Measurements from ENCODE around the gene KATNBL1.
"Not testable (repeated sequence)": the region's sequence is repeated elsewhere in the genome, so short reads cannot be mapped to it uniquely, and the experiment has no call there.

Gene KATNBL1

DNA sequence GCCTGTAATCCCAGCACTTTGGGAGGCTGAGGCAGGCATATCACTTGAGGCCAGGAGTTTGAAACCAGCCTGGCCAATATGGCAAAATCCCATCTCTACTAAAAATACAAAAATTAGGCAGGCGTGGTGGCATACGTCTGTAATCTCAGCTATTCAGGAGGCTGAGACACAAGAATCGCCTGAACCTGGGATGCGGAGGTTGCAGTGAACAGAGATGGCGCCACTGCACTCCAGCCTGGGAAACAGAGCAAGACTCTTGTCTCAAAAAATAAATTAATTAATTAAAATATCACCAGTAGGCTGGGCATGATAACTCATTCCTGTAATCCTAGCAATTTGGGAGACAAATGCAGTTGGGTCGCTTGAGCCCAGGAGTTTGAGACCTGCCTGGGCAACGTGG is 16.6 kb downstream of the KATNBL1 start:
- not testable (repeated sequence) for DNase-seq

DNA sequence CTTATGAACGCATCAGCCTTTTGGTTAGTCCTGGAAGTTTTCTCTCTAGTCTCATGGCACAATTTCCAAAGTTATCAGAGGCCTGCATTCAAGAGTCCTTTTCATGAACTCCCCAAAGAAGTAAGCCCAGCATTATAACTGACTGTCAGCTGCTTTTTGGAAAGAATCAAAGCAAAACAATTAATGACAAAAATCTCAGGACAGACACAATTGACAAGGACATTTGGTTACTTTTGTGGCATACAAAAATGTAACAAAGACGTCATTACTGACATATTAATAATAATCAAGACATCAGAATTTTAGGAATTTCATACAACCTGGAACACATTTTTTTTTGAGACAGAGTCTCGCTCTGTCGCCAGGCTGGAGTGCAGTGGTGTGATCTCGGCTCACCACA is 21.2 kb downstream of the KATNBL1 start:
- DNase-seq: no peak

DNA sequence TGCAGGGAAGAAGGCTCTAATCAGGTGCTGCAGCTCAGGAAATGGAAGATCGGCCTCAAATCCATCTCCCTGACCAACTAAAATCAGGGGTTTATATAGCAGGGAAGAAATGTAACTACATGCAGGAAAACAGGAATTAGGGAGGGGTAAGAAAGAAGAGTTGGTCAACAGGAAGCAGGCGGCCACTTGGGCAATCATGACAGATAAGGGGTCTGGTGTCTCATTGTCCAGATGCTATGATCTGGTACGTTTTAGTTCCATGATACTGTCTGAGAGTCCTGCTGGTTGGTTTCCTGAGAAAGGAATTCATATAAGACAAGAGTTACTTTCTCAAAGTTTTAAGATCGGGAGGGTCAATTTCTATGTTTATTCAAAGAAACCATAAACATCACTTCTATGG is 24.2 kb downstream of the KATNBL1 start:
- DNase-seq: no peak

GRCh38 chr15:34182942-34183341 is 27.0 kb downstream of the KATNBL1 start:
- no peak for DNase-seq

GRCh38 chr15:34179234-34179633 is 30.7 kb downstream of the KATNBL1 start:
- no peak for DNase-seq

DNA sequence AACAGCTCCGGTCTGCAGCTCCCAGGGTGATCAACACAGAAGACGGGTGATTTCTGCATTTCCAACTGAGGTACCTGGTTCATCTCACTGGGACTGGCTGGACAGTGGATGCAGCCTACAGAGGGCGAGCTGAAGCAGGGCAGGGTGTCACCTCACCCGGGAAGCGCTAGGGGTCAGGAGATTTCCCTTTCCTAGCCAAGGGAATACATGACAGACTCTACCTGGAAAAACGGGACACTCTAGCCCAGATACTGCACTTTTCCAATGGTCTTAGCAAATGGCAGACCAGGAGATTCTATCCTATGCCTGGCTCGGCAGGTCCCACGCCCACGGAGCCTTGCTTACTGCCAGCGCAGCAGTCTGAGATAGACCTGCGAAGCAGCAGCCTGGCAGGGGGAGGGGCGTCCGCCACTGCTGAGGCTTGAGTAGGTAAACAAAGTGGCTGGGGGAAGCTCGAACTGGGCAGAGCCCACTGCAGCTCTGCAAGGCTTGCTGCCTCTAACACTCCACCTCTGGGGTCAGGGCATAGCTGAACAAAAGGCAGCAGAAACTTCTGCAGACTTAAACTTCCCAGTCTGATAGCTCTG is 43.8 kb downstream of the KATNBL1 start:
- not testable (repeated sequence) for DNase-seq

DNA sequence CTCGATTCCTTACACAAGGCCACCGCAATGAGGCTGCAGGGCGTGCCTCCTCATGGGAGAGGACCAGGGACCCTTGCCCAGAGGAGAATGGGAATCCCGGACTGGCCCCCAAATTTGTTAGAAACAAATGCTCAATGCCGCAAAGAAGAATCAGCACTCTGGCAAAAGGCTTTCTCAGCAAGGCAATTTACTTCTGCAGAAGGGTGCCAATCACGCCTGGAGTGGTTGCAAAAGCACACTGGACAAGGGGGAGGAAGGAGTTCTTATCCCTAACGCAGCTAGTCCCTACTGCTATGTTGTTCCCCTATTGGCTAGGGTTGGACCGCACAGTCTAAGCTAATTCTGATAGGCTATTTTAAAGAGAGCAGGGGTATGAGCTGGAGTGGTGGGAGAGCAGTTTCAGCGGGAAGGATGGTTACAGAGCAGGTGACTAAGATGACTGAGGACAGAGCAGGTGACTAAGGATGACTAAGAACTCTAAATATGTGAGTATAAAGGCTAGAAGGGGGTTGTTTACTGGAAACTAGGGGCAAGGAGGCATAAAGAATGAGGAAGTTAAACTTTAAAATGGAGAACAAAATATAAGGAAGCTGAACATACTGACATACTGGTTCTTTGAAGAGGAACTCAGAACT is 48.5 kb downstream of the KATNBL1 start:
- no peak for DNase-seq

- no peak for DNase-seq
These were observed 49.2 kb downstream of the KATNBL1 start for GRCh38 chr15:34160735-34161134.

DNA sequence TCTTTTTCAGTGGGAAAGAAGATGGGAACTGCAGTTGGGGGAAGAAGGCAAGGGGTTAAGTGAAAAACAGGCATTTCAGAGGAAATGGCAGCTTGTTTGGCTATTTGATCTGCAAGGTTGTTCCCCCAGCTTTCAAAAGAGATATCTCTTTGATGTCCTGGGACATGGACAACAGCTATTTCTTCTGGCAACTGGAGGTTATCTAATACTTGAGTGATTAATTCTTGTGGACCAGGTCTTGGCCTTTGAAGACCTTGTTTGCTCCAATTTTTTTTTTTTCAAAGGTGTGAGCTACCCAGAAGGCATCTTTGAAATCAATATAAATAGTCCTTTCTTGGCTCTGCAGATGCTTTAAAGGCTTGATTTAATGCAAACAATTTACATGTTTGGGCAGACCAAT is 51.5 kb downstream of the KATNBL1 start:
- DNase-seq: no peak

- DNase-seq: no peak
These were observed 54.0 kb downstream of the KATNBL1 start for GRCh38 chr15:34155859-34156258.

GRCh38 chr15:34154725-34155204 is 55.1 kb downstream of the KATNBL1 start:
- DNase-seq: no peak

GRCh38 chr15:34147371-34148140 is 62.3 kb downstream of the KATNBL1 start:
- no peak for DNase-seq

- DNase-seq: no peak
These were observed 76.4 kb downstream of the KATNBL1 start for GRCh38 chr15:34133511-34133910.

GRCh38 chr15:34132881-34133280 is 77.0 kb downstream of the KATNBL1 start:
- DNase-seq: no peak

DNA sequence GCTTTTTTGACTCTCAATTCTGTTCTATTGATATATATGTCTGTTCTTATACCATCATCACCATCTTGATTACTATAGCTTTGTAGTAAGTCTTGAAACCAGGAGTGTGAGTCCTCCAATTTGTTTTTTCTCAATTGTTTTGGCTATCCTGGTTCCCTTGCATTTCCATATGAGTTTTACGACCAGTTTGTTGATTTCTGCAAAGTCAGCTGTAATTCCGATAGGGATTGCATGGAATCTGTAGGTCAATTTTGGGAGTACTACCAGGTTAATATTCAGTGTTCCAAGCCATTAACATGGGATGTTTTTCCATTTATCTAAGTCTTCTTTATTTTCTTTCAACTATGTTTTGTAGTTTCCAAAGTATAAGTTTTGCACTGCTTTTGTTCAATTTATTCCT is 81.0 kb downstream of the KATNBL1 start:
- no peak for DNase-seq

GRCh38 chr15:34126522-34126921 is 83.4 kb downstream of the KATNBL1 start:
- no peak for DNase-seq

GRCh38 chr15:34125945-34126344 is 84.0 kb downstream of the KATNBL1 start:
- no peak for DNase-seq

- no peak for DNase-seq
These were observed 85.2 kb downstream of the KATNBL1 start for GRCh38 chr15:34124651-34125050.

- DNase-seq: no peak
These were observed 87.1 kb downstream of the KATNBL1 start for GRCh38 chr15:34122771-34123183.

- not testable (repeated sequence) for DNase-seq
These were observed 88.1 kb downstream of the KATNBL1 start for GRCh38 chr15:34121786-34122185.

- not testable (repeated sequence) for DNase-seq
These were observed 89.5 kb downstream of the KATNBL1 start for GRCh38 chr15:34120420-34120819.

DNA sequence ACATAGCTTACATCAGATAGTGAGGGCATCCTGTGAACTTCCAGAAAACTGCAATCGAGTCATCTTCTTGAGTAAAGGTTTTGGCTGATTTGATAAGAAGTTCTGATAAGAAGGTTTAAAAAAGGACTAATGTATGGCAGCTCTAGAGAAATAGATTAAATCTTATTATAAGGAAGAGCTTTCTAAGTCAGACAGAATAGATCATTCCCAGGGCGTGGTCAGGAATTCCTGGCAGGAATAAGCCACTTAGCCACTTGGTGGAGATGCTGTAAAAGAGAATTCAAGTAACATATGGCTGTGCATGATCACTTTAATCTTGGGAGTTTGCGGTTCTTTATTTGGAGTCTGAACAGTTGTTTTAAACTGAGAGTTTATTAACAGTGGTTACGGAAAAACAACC is 90.6 kb downstream of the KATNBL1 start:
- peak; percentile 60 for DNase-seq

- peak; percentile 64 for DNase-seq
These were observed 93.3 kb downstream of the KATNBL1 start for GRCh38 chr15:34116620-34117019.

DNA sequence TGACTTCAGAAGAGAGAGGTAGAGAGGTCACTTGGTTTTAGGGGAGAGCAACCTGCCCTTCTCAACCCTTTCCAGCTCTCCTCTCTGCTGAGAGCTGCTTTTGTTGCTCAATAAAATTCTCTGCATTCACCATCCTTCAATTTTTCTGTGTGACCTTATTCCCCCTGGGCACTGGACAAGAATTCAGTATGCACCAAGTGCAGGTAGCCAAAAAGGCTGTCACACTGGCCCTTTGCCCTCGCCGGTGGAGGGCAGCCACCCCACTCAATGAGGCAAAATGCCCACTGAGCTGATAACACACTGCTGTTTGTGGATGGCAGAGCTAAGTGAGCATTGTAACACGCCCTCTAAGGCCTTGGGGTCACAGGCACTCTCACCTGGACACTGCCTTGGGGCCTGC is 95.2 kb downstream of the KATNBL1 start:
- no peak for DNase-seq

All from DMS 273 treated with DMSO at 0.1 percent for 48 hours (cell line).